AG09309 (cell line): ENCODE results near the gene GFOD2.

Experiments
- DNase-seq: peaks from one replicate; pipeline ENCODE4 v3.0.0-alpha.2; 2010; ENCODE audit warnings: low read depth
- H3K4me3 ChIP-seq: 2 replicates; pipeline ENCODE4 v1.5.1; 2011; ENCODE audit warnings: mild to moderate bottlenecking, low read depth, low read length, moderate library complexity; ENCODE audit not compliant: control insufficient read depth
- TF ChIP-seq, protein P1 (sequence below): IDR thresholded peaks from 2 replicates; pipeline ENCODE4 v1.5.1; 2011; ENCODE audit warnings: mild to moderate bottlenecking, low read depth, low read length, inconsistent platforms; ENCODE audit not compliant: insufficient read depth, control insufficient read depth; ENCODE audit errors: missing control alignments

GFOD2 gene

DNA sequence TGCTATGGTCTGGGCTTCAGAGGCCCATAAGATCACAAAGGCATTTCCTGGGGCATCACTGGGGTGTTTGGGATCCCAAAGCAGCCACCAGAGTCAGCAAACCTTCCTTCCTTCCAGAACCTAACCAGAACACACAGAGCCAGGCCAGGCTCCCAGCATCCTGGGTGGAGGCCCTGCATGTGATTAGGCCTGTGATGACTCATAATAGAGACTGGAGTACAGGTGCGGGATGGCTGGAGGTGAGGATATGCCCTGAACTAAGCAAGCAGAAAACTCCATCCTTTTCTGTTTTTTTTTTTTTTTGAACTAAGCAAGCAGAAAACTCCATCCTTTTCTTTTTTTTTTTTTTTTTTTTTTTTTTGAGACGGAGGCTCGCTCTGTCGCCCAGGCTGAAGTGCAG lies 17.7 kb upstream of the GFOD2 start:
- TF ChIP-seq, protein P1, sequence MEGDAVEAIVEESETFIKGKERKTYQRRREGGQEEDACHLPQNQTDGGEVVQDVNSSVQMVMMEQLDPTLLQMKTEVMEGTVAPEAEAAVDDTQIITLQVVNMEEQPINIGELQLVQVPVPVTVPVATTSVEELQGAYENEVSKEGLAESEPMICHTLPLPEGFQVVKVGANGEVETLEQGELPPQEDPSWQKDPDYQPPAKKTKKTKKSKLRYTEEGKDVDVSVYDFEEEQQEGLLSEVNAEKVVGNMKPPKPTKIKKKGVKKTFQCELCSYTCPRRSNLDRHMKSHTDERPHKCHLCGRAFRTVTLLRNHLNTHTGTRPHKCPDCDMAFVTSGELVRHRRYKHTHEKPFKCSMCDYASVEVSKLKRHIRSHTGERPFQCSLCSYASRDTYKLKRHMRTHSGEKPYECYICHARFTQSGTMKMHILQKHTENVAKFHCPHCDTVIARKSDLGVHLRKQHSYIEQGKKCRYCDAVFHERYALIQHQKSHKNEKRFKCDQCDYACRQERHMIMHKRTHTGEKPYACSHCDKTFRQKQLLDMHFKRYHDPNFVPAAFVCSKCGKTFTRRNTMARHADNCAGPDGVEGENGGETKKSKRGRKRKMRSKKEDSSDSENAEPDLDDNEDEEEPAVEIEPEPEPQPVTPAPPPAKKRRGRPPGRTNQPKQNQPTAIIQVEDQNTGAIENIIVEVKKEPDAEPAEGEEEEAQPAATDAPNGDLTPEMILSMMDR = no peak
- H3K4me3 ChIP-seq = no peak overlapping the region
- no peak for DNase-seq

GRCh38 chr16:67734731-67735201 lies 15.7 kb upstream of the GFOD2 start:
- H3K4me3 ChIP-seq = no peak overlapping the region
- TF ChIP-seq, protein P1 = no peak
- no peak for DNase-seq

- no peak overlapping the region for H3K4me3 ChIP-seq
- TF ChIP-seq, protein P1 = no peak
- DNase-seq = no peak
Measured at GRCh38 chr16:67733734-67734470, 14.8 kb upstream of the GFOD2 start.

- TF ChIP-seq, protein P1 = no peak
- no peak for DNase-seq
Measured at GRCh38 chr16:67731753-67732095, 12.6 kb upstream of the GFOD2 start.

GRCh38 chr16:67731071-67731752 lies 12.1 kb upstream of the GFOD2 start:
- no peak for DNase-seq
- TF ChIP-seq, protein P1 = no peak
- no peak overlapping the region for H3K4me3 ChIP-seq

More at GRCh38 chr16:67731753-67732095, 12.6 kb upstream of the GFOD2 start:
- H3K4me3 ChIP-seq = no peak overlapping the region

DNA sequence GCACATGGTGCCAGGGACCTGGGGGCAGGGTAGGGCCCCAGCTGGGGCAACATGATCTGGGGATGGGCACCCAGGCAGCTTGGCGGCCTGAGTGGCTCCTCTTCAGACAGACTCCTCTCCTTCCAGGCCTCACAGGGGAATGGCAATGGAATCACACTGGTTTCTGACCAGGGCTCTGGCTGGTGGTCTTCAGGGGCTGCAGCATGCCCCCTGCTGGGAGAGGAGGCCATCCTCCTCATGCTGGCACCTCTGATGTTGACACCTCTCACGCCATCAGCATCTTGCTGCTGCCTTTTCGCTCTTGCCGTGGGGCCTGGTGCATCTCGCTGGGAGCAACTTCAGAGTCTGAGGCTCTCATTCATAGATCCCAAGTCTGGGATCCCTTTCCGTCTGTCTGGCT lies 11.2 kb upstream of the GFOD2 start:
- no peak for DNase-seq
- TF ChIP-seq, protein P1 = no peak
- H3K4me3 ChIP-seq = no peak overlapping the region
